Activated T-cell treated with anti-CD3 and anti-CD28 coated beads for 1 hour (primary cell): Measurements from ENCODE around the gene SDK1.
"Not testable (repeated sequence)": the region's sequence is repeated elsewhere in the genome, so short reads cannot be mapped to it uniquely, and the experiment has no call there.

Experiments
- DNase-seq: peaks from one replicate; pipeline ENCODE4 v3.0.0-alpha.2; 2020; ENCODE audit warnings: low read depth

Gene SDK1

DNA sequence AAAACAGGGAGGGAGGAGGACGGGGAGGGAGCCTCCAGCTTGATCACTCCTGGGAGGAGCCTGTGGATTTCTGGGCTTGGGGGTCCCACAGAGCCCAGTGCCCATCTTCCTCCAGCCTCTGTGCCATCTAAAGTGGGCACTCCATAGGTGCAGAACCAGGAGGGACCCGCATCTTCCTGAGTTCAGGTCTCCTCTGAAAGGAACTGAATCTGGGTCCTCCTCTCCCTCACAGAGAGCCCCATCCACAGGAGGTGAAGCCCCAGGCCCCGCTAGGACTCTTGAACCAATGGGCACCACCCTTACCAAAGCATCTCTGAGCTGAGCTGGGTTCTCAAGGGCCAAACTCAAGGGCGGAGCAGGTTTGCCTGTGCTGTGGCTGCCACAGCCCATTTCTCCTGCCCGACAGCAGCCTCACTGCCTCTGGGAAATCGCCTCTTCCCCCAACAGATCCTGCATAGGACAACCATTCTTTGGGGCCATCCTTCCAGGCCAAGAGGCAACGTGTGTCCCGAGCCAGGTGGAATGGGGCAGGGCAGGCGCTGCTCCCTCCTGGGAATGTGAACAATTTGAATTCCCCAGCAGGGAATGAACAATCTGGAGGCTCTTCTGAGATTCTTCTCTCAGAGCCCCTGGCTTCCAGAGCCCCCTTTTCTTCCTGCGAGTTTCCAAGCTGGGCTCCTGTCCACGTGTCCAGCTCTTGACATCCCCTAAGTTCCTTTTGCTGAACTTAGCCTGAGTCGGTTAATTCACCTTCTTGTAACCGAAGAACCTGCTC is 970.1 kb downstream of the SDK1 start:
- no peak for DNase-seq

DNA sequence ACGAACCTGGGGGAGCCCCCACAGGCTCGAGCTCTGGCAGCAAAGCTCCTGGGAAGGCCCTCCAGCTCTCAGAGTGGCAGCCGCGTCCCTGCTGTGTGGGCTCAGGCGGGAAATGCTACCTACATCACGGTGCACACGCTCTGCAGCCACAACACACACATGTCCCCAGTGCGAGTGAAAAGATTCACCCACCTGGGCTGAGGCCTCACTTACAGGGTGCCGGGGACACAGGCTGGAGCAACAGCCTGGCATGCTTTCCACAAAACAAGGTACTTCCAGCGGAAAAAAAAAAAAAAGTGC is 970.6 kb downstream of the SDK1 start:
- DNase-seq: no peak

DNA sequence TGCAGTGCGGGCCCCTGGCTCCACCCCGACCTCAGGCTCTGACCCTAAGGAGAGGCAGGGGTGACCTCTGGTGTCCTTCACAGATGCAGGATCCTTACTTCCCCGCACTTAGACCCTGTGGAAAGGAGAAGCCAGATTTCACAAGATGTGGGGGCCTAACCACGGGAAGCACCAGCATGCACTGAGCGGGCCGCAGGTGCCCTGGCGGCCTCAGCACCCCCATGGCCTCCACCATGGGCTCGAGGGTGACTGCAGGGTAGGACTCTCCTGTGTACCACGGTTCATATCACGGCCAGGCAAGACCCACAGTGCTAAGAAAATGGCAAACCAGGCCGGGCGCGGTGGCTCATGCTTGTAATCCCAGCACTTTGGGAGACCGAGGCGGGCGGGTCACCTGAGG is 971.1 kb downstream of the SDK1 start:
- DNase-seq: no peak

DNA sequence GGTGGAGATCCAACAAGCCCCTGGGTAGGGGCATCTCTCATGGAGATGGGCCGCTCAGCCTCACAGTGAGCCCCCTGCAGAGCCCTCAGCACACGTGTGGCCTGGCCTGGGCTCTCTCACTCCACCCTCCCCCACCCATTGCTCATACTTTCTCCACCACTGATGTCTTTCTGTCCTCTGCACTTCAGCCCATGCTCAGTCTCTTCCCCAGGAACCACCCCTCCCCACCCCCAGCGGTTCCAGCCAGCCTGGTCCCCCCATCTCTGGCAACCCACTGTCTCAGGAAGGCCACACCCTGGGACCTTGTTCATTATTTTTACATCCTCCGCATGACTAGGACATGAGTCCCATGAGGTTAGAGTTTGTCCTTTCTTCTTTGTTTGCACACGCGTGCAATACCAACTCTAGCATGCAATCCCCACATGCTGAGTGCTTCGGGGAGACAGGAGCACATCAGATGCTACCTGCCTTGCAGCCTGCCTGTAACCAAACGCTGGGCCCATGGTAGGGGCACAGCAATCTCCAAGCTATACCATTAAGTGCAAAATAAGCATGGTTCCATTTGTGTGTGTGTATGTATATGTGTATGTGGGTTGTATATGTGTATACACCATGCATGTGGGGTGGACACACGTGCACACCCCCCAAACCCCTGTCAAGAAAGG is 972.6 kb downstream of the SDK1 start:
- no peak for DNase-seq

DNA sequence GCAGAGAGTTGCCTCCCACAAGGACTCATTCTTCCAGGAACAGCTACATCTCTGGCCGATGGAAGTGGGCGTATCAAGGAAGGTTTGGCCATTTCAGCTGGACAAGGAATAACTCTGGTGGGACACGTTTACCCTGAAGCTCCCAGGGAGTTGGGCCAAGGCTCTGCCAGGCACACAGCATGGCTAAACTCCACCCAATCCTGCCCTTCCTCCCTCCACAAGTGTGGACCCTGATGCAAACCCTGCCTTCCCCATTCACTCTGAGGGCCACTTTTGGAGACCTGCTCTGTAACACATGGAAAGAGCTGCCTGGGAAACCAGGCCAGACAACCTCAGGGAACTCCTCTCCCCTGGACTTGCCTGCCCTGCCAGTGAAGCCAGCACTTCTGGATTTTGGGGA is 973.2 kb downstream of the SDK1 start:
- no peak for DNase-seq

DNA sequence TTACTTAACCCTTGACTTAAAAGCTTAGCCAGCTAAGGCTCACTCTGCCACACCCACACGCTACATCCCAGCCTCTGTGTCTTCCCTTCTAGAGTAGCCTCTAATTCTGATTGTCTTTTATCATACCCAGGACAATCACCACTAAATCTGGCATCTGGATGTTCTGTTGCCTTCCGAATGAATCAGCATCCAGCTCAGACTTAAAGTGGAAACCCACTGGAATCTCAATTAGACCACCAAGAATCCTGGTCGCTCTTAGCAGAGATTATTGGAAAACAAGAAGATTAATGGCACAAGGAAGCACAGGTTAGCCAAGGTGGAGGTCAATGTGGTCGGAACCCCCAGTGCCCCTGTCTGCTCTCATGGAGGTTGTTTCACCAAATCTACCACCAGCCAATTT is 976.9 kb downstream of the SDK1 start:
- no peak for DNase-seq

DNA sequence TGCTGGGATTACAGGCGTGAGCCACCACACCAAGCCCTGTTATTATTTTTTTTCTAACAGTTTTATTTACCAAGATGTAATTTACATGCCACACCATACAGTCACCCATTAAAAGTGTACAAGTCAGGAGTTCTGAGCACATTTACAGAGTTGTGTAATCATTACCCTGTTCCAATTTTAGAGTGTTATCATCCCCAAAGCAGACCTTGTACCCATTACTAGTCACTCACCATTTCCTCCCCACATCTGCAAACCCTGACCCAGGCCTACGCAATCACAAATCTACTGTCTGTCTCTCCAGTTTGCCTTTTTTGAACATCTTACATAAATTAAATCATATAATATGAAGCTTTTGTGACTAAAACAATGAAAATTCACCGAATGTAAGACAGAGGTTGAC is 978.2 kb downstream of the SDK1 start:
- no peak for DNase-seq

DNA sequence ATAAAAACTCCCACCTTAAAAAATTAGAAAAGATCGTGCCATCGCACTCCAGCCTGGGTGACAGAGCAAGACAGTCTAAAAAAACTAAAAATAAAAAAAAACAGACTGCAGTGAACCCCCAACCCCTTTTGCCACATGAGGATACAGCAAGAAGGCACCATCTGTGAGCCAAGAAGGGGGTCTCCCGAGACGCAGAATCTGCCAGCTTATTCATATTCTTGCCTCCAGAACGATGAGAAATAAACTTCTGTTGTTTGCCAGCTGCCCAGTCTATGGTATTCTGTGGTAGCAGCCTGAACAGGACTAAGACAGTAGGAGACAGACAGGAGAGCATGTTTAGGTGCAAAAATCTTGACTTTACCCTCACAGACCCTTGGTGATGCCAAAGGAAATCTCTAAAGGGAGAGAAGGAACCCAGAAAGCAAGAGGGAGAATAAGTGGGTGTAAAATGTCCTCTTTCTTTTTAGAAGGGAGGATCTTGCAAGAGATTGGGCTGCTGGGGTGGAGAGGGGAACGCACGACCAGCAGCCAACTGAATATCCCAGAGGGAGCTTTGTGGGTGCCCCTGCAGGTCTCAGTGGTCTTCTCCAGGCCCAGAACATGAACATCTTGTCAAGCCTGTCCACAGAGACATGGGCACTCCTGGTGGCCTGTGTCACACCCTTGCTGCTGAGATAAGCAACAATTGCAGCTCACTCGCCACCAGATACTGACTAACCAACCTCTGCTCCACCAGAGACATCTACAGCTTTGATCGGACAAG is 980.4 kb downstream of the SDK1 start:
- DNase-seq: no peak

DNA sequence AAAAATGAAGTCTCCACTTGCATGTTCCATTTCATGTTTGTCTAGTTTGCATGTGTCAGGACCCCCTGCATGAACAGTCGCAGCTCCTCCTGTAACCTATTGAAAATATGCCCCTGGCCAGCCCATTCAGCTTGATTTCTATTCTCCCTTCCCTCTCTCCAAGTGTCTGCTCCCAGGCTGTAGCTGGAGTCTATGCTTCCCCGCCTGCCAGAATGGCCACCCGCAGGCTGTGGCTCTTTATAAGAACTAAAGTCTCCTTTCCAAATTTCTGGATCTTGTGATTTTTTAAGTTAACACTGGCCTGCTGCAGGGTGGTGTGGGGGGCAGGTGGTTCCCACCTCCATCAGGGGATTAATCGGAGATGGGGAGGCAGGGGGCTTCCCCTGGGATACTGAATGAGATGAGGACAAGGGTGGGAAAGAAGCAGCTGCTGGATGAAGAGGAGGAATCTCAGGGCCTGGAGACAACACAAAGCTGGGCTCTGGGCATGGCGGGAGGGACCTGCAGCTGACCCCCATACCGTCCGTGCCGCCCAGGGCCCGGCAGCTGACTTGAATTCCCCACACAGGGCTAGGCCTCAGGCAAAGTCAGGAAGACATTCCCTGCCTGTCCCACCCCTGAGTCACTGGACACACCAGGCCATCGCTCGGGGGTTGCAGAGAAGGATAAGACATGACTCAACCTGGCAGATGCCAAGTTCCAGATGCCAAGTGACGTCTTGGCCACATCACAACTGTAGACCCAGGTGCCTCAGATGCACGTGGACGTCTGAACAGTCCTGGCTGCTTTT is 981.6 kb downstream of the SDK1 start:
- no peak for DNase-seq

DNA sequence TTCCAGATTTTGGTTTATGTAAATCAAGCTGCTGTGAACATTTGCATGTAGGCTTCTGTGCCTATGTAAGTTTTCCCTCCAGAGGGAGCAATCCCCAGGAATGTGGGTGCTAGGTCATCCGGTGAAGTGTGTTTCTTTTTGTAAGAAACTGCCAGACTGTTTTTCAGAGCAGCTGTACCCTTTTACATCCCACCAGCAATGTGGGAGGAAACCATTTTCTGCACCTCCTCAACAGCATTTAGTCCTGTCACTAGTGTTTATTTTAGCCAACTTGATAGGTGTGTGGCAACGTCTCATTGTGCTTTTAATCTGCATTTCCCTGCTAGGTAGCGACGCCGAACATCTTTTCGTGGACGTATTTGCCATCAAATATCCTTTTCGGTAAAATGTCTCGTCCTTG is 985.3 kb downstream of the SDK1 start:
- no peak for DNase-seq

DNA sequence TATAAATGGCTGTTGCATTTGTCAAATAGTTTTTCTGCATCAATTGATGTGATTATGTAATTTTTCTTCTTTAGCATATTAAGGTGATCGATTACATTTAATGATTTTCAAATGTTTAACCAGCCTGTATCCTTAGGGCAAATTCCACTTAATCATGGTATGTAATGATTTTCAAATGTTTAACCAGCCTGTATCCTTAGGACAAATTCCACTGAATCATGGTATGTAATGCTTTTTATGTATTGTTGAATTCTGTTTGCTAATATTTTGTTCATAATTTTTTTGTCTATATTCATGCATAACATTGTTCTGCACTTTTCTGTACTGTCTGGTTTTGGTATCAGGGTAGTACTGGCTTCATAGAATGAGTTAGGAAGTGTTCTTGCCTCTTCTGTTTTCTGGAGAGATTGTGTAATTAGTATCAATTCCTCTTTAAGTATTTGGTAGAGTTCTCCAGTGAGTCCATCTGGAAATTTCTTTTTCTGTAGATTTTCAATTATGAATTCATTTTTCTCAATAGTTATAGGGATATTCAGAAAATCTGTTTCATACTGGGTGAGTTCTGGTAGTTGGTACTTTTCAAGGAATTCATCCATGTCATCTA is 987.8 kb downstream of the SDK1 start:
- DNase-seq: no peak

DNA sequence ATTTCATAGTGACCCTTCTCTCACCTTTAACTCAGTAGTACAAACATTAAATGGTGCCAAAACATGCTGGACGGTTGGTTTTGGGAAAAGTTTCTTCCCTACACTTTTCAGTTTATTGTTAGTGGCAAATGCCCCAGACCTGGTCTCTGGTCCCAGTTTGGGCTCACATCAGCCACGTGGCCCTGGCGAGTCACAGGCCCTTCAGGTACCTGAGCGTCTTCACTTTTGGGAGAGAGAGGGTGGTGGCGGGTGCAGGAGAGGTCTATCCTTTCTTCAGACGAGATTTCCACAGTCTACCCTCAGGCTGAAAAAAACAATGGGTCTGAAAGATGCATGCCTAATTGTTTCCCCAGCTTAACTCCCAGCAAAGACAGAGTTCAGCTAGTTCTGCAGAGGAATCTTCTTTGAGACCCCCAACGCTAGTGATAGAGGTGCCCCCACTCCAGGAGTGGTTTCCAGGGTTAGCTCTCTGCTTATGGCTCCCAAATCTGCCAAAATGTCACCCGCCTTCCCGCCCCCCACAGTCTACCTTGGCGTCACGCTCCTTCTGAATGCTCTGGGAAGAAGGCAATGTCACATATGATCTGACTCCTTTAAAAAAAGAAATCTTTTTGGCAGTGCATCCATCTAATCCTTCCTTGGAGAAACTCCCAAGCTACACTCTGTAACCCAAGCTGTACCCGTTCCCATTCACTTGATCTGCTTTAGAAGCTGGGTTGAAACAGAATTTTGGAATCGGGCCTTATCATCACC is 996.3 kb downstream of the SDK1 start:
- no peak for DNase-seq

DNA sequence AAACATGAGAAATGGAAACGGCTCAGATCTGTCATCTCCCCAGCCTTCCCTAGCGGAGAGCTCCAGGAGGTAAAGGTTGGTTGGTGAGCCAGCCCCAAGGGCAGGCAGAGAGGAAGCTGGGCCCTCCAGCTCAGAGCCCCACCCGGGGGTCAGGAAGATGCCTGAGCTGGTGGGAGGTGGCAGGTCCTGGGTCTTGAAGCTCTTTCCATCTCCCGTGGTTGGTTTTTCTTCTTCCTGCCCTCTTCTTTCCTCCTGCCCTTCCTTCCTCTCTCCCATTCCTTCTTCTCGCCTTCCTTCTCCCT is 996.8 kb downstream of the SDK1 start:
- no peak for DNase-seq

DNA sequence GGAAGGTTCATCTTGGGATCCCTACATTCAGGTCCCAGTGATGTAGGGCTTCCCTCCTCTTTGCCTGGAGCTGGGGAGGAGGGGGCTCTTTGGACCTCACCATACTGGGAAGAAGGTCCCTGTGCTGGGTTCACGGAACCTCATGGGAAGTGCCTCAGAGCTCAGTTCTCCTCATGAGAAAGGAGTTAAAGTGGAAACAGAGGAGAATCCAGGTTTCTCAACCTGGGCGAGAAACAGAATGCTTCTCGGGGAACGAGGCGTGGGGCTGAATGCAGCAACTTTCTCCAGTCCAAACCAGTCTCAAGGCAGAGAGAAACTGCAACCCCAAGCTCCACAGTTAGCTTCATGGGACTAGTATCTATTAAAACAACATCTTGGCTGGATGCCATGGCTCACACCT is 998.4 kb downstream of the SDK1 start:
- no peak for DNase-seq

DNA sequence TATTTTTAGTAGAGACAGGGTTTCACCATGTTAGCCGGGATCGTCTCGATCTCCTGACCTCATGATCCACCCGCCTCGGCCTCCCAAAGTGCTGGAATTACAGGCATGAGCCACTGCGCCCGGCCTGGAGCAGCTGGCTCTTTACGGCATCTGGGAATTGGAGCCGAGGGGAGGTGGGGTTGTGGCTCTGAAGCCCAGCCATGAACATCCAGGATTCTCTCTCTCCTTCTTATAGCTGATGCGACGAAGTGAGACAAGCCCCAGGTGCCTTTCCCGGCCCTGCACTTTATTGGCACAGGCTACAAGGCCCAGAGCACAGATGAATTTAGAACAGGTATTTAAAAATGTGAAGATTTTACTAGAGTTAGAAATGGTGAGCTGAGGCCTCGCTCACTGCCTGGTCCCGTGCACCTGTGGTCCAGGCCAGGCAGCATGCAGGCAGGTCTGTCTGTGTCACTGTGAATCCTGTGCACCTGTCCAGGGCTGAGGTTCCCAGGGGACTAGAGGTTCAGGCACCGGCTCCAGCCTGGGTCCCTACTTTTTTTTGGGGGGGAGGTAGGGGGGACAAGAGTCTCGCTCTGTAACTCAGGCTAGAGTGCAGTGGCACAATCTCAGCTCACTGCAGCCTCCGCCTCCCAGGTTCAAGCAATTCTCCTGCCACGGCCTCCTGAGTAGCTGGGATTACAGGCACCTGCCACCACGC is 1001.3 kb downstream of the SDK1 start:
- no peak for DNase-seq

DNA sequence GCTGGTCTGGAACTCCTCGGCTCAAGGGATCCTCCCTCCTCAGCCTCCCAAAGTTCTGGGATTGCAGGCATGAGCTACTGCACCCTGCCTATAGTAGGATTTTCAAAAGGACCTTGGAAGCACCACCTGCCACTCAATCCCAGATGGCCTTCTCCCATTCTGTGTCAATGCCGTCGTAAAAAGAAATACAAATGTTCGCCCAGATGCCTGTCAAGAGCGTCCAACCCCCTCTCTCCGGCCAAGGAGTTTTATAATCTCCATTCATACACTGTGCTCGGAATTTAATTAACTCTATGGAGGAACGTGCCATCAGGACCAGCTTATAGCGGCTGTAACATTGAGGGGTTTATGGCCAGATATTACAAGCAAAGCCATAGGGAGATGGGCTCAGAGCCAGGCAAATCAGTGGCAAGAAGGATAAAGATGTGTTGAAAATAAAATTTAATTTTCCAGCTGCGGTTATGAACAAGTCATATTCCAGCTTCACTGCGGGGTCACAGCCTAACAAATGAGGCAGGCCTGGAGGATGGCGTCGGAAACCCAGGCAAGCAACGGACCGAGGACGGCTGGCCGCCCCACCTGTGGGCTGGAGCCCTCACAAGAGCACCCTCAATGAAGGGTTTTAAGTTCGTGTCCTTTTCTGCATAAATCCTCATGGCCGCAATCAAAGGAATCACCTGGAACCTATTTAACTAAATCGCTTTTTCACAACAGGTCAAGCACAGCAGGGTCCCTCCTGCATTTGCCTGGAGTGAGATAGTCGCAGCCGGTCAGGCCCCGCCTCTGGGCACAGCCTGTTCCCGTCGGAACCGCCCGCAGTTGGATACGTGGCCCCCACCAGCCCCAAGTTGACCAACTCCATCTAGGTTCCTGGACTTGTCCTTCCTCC is 1006.5 kb downstream of the SDK1 start:
- DNase-seq: no peak

DNA sequence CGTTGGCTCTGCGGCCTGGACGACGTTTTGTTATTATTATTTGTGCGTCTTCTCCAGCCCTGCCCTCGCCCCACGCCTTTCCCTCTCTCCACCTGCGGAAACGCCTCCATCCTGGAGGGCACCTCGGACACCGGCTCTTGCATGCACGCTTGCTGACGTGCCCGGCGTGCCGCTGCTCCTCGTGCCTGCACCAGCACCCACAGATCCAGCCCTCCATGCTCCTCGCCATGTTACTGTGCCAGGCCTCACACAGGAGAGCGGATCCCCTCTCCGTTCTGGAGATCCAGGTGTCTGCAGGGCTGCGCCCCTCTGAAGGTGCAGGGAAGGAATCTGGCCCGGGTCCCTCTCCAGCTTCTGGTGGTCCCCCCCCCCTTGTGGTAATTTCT is 1007.1 kb downstream of the SDK1 start:
- DNase-seq: no peak

DNA sequence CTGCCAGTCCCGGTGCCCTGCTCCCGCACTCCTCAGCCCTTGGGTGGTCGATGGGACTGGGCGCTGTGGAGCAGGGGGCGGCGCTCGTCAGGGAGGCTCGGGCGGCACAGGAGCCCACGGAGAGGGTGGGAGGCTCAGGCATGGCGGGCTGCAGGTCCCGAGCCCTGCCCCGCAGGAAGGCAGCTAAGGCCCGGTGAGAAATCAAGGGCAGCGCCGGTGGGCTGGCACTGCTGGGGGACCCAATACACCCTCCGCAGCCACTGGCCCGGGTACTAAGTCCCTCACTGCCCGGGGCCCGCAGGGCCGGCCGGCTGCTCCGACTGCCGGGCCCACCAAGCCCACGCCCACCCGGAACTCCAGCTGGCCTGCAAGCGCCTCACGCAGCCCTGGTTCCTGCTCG is 1012.9 kb downstream of the SDK1 start:
- not testable (repeated sequence) for DNase-seq

DNA sequence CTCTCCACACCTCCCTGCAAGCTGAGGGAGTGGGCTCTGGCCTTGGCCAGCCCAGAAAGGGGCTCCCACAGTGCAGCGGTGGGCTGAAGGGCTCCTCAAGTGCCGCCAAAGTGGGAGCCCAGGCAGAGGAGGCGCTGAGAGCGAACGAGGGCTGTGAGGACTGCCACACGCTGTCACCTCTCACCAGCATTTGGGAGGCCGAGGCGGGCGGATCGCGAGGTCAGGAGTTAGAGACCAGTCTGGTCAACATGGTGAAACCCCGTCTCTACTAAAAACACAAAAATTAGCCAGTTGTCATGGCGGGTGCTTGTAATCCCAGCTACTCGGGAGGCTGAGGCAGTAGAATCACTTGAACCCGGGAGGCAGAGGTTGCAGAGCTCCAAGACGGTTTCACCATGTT is 1013.3 kb downstream of the SDK1 start:
- DNase-seq: not testable (repeated sequence)
